HG03439 (cell line): ENCODE measurements around the gene NHERF1.

Experiments used
- ATAC-seq: cut with Tn5 transposase; IDR thresholded peaks from one replicate; pipeline ENCODE4 v1.9.1; 2021; ENCODE audit warnings: mild to moderate bottlenecking, moderate library complexity; ENCODE audit not compliant: unreplicated experiment

The NHERF1 gene

DNA sequence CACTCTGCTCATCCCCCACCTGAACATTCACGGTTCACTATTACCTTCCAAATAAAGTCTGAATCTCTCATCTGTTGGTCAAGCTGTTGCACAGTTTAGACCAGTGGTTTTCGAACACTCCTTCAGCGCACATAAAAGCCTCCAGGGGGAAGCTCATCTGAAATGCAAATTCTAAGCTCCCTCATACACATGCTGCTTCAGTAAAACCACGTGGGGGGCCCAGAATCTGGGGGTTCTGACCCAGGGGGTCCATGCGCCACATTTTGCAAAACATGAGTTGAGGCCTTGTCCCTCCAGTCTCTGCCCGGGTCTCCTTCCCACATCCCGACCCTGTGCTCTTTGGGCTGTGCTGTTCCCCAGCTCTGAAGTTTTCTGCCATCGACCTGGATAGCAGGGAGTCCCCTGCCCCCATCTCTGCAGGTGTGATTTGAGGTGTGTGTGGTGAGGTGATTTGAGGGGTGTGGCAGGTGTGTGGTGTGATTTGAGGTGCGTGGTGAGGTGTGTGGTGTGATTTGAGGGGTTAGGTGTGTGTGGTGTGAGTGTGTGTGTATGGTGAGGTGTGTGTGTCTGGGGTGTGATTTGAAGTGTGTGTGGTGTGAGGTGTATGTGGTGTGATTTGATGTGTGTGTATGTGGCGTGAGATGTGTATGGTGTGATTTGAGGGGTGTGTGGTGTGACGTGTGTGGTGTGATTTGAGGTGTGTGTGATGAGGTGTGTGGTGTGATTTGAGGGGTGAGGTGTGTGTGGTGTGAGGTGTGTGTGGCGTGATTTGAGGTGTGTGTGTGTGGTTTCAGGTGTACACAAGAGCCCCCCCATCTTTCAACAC is 16.2 kb upstream of the NHERF1 start:
- no peak for ATAC-seq

DNA sequence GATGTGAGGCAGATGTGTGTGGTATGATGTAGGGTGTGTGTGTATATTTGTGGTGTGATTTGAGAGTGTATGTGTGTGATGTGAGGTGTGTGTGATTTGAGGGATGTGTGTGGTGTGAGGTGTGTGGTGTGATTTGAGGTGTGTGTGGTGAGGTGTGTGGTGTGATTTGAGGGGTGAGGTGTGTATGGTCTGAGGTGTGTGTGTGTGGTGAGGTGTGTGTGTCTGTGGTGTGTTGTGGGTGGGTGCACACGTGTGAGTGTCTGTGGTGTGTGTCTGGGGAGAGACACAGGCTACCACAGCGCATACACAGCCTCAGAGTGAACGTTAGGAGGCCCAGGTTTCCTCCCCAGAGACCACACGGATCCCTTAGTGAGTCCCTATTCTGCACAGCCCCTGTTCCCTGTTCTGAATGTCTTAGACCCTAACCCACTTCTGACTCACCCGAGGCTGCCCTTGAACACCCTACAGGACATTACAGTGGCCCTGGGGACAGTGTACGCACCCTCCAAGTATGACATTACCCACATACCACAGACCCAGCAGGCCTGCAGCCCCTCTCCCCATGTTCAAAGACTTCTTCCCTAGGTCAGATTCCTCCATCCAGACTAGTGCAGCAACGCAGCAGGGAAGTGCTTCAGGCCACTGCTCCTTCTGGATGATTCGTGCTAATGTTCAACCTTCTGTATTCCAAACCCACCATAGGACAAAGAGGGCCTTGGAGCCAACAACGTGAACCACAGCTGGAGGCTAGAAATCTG is 14.9 kb upstream of the NHERF1 start:
- no peak for ATAC-seq

DNA sequence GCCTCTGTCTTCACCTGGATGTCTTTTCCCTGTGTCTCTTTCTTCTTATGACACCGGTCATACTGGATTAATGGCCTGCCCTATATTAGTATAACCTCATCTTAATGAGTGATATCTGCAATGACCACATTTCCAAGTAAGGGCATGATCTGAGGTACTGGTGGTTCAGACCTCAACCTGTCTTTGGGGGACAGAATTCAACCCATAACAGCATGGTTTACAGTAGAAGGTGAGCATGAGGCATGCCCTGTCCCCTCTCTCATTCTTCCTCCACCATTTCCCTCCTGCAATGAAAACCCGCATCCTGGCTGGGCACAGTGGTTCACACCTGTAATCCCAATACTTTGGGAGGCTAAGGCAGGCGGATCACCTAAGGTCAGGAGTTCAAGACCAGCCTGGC is 14.2 kb upstream of the NHERF1 start:
- no peak for ATAC-seq

DNA sequence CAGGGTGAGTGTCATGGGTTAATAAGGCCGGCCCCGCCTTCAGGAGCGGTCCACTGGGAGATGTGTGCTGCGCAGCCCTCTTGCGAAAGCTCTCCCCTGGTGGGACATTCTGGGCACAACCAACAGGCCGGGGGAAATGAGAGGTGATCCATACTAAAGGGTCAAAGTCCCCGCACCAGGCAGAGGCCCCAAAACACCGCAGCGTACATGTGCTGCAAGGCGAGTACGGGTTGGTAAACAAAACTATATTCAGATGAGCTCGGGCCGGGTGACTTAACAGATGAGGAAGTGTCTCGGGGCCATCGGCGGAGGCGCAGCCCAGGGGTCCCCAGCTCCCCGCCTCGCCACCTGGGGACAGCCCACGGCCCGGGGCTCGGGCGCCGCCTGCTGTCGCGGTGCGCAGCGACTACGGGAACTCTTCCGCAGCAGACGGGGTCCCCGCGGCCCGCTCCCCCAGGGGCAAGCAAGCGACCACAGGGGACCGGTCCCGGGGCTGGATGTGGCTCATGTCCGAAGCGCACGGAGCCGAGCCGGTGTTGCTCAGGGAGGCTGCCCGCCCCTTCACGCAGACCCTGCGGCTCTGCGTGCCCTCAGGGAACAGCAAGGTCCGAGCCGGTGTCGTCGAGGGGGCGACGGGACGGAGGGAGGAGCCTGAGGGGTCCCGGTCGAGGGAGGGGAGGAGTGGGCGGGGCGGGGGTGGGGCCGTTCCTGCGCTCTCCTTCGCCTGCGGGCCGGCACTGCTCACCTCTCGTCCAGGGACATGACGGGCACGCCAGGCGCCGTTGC is 11.7 kb upstream of the NHERF1 start, which contains the start of gene RAB37:
Gene RAB37, plus strand, starts transcription at position 744 of the 786 bp plus-strand sequence. Its CDS starts 17 bp downstream, at position 761.
- ATAC-seq, result no peak

GRCh38 chr17:74737299-74738050 is 11.0 kb upstream of the NHERF1 start:
- no peak for ATAC-seq

GRCh38 chr17:74738051-74738996 is 10.1 kb upstream of the NHERF1 start:
- ATAC-seq, result peak; percentile 43

DNA sequence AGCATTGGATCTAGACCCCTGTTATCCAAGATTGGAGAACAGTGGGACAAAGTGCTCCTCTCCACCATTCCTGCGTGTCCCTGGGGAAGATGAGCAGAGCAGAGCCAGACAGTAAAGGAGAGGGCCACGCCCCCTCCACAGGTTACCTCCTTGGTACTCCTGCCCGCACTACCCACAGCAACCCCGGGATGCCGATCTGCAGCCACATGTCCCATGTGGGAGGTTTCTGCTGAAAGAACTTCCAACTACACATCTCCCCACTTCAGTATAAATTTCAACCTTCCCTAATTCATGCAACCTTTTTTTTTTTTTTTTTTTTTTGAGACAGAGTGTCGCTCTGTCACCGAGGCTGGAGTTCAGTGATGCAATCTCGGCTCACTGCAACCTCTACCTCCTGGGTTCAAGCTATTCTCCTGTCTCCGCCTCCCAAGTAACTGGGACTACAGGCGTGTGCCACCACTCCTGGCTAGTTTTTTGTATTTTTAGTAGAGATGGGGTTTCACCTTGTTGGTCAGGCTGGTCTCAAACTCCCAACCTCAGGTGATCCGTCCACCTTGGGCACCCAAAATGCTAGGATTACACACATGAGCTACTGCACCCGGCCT is 9.1 kb upstream of the NHERF1 start:
- no peak for ATAC-seq

DNA sequence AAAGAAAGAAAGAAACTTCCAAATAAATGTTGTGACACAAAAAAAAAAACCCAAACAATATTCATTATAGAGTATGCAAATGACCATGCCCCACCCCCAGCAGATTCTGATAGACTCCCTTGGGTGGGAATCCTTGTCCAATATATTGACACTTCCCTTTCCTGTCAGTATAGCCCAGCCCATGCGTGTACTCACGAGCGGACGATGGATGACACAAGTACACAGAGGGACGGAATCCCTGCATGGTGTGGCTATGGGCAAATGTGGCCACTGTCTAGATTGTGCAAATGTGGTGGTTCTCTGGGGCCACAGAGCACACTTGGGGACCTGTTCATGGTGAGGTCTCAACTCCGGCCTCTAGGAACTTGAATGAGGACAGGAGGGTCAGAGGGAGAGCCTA is 8.3 kb upstream of the NHERF1 start:
- no peak for ATAC-seq

GRCh38 chr17:74740641-74741387 is 7.6 kb upstream of the NHERF1 start:
- no peak for ATAC-seq

GRCh38 chr17:74742153-74742515 is 6.3 kb upstream of the NHERF1 start:
- no peak for ATAC-seq

GRCh38 chr17:74742978-74743545 is 5.4 kb upstream of the NHERF1 start:
- no peak for ATAC-seq

DNA sequence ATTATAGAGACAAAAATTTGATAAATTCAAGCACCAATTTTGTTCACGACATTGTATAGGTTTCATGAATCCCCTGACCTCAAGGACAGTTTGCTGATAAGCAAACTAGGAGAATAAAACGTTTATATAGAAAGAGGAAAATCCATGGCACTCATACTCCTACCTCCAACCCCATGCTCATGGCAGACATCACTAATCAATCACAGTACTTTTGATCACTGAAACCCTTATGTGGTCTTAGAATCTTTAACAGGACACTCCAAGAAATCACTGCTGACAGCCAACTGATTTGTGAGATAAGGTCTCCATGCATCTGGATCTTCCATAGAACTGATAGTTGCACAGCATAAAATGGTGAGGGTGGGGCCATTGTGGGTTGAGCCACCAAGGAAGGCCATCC is 4.7 kb upstream of the NHERF1 start:
- ATAC-seq, result no peak

GRCh38 chr17:74744349-74744713 is 4.1 kb upstream of the NHERF1 start:
- no peak for ATAC-seq

DNA sequence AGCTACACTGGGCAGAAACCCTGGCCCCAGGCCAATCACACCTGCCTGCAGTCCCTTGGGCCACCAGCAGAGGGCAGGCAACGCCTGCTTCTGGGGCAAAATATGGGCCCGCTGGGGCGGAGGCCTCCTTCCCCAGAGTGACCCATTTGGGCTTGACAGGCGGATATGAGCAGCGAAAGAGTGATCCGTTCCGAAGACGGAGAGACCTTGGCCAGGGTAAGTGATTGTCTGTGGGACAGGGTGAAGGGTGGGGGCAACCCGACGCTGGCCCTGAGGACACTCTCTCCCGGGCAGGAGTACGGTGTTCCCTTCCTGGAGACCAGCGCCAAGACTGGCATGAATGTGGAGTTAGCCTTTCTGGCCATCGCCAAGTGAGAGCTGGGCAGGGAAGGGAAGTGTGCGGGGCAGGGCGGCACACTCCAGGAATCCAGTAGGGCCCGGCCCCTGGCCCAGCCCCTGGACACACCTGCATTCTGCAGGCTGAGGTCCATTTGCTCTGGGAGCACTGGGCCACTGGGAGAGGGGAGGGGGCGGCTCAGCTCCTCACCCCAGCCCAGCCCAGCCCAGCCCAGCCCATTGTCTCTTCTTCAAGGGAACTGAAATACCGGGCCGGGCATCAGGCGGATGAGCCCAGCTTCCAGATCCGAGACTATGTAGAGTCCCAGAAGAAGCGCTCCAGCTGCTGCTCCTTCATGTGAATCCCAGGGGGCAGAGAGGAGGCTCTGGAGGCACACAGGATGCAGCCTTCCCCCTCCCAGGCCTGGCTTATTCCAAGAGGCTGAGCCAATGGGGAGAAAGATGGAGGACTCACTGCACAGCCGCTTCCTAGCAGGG is 3.5 kb upstream of the NHERF1 start:
- ATAC-seq, result no peak

GRCh38 chr17:74745548-74746177 is 2.8 kb upstream of the NHERF1 start:
- no peak for ATAC-seq

DNA sequence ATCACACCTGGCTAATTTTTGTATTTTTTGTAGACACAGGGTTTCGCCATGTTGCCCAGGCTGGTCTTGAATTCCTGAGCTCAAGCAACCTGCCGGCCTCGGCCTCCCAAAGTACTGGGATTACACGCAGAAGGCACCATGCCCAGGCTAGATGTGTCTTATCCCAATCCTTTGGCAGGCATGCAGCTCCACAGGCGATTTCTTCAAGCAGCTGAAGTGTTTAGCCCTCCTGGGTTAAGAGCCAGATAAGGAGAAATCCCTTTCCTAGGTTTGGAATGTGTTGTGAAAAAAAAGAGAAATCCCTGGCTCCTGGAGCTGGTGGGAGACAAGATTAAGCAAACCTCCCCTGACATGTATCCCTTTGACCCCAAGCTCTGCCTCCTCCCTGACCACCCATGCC is 2.1 kb upstream of the NHERF1 start:
- ATAC-seq, result no peak

DNA sequence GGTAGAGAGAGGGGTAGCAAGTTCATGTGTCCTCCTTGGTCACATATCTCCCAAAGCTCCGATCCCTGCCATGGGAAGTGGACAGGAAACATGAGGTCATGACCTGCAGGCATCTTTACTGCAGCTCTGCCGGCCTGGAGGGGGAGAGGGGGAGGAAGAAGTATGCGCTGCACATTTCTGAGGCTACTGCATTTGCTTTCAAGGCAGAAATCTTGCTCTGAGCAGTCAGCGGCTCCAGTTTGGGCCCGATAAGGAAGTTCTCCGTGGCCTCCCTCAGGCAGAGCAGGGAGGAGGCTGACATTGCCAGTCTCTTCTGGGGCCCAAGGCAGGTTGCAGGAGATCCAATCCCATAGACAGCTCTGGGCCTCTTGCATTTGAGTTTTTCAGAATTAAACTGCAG is 1.5 kb upstream of the NHERF1 start:
- no peak for ATAC-seq
